Measurements from ENCODE around the gene GLS. TPM values are rescaled to one million over a fixed set of nuclear protein-coding genes. Genes with fewer than 3 reads are reported as not detected.

Gene GLS
- polyA plus RNA-seq, 1 donor = 51.8 TPM

- no peak for DNase-seq (ENCODE audit: low read depth)
These were observed 89.5 kb downstream of the GLS start for GRCh38 chr2:190970160-190970559.

- DNase-seq (ENCODE audit: low read depth) = no peak
These were observed 90.4 kb downstream of the GLS start for GRCh38 chr2:190970873-190971506.

- DNase-seq (ENCODE audit: low read depth) = no peak
These were observed 91.6 kb downstream of the GLS start for GRCh38 chr2:190972213-190972612.

- no peak for DNase-seq (ENCODE audit: low read depth)
These were observed 92.2 kb downstream of the GLS start for GRCh38 chr2:190972846-190973245.

- no peak for DNase-seq (ENCODE audit: low read depth)
These were observed 92.6 kb downstream of the GLS start for GRCh38 chr2:190973262-190973661.

GRCh38 chr2:190973726-190974628, 93.4 kb downstream of the GLS start:
- DNase-seq (ENCODE audit: low read depth) = no peak

GRCh38 chr2:190974629-190975361, 94.2 kb downstream of the GLS start:
- DNase-seq (ENCODE audit: low read depth) = no peak

- no peak for DNase-seq (ENCODE audit: low read depth)
These were observed 95.9 kb downstream of the GLS start for GRCh38 chr2:190976521-190976920.

- no peak for DNase-seq (ENCODE audit: low read depth)
These were observed 96.9 kb downstream of the GLS start for GRCh38 chr2:190977505-190977904.

GRCh38 chr2:190978389-190979053, 97.9 kb downstream of the GLS start:
- DNase-seq (ENCODE audit: low read depth) = no peak

GRCh38 chr2:190979906-190980629, 99.4 kb downstream of the GLS start:
- no peak for DNase-seq (ENCODE audit: low read depth)

GRCh38 chr2:190980630-190981209, 100.1 kb downstream of the GLS start:
- DNase-seq (ENCODE audit: low read depth) = no peak

- no peak for DNase-seq (ENCODE audit: low read depth)
These were observed 100.7 kb downstream of the GLS start for GRCh38 chr2:190981333-190981732.

- no peak for DNase-seq (ENCODE audit: low read depth)
These were observed 101.1 kb downstream of the GLS start for GRCh38 chr2:190981733-190982132.

- no peak for DNase-seq (ENCODE audit: low read depth)
These were observed 101.8 kb downstream of the GLS start for GRCh38 chr2:190982262-190983034.

- no peak for DNase-seq (ENCODE audit: low read depth)
These were observed 104.0 kb downstream of the GLS start for GRCh38 chr2:190984595-190984994.

GRCh38 chr2:190986221-190986953, 105.8 kb downstream of the GLS start:
- no peak for DNase-seq (ENCODE audit: low read depth)

- DNase-seq (ENCODE audit: low read depth) = no peak
These were observed 106.5 kb downstream of the GLS start for GRCh38 chr2:190987116-190987515.

GRCh38 chr2:190987938-190988337, 107.3 kb downstream of the GLS start:
- no peak for DNase-seq (ENCODE audit: low read depth)

Data from forelimb muscle (tissue), 1 donor.